Cerebellar nuclear complex (tissue), 1 donor: ENCODE data around the gene IRAK4.
"Not testable (repeated sequence)": the region's sequence is repeated elsewhere in the genome, so short reads cannot be mapped to it uniquely, and the experiment has no call there.

Source experiments
- DNase-seq, 2 experiments: peaks; one replicate each; lab custom pipeline; 2025; lab: John Stamatoyannopoulos, UW

Gene IRAK4

DNA sequence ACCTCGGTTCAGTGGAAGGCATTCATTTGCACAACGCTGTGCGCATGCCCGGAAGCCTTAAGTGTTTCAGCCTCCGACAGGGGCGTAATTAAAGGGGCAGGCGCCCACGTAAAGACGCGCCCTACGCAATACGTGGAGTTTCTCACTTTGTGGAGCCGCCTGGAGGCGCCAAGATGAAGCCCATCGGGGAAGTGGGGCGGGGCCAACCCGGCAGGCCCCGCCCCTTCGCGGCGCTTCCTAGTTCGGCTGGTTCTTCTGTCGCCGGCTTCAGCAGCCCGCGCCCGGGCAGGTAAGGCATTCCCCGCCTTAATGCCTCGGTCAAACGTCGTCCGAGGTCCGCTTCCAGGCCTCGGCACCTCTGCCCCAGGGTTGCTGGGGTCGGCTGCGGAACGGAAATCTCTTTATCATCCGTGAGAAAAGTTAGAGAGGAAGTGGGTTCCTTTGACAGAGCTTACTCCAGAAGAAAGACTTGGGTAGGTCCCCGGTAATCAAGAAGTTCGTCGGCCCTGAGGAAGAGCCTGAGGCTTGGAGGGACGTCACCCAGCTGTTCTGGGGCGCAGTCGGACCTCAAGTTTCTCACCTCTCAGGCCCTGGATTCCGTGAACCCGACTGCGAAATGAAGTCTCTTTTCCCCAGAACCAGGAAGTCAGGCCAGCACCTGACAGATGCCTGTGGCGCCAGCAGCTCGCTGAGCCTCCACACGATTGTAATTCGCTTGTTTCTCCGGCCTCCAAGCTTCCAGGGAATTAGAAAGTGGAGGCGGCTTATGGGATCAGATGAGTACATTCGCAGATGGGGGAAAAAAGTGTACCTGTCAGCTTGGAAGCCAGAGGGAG lies at the start of gene IRAK4, which contains the start of gene PUS7L:
Gene IRAK4 (plus strand): TSS at position 224 of the 836 bp plus-strand sequence. CDS start 9,161 bp downstream, outside the sequence.
Gene PUS7L (minus strand): TSS at position 63 of the 836 bp plus-strand sequence. CDS start 3,545 bp downstream, outside the sequence.
- peak; percentile 56 to 87 for DNase-seq

DNA sequence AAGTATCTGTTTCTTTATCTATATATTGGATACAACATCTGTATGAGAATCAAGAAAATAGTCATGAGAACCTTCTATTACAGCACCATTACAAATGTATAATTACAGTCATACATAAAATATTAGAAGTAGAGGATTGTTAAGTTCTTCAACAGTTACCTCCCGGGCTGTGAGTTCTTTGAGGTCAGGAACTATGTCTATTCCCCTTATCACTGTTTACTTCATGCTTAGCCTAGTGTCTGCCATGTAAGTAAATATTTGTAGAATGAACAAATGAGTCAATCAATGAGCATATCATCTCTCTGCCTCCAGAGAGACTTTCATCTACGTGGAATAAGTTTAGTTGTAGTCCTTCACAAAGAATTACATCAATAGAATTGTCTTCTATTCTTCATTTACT lies 47.4 kb upstream of the IRAK4 start:
- DNase-seq: no peak

DNA sequence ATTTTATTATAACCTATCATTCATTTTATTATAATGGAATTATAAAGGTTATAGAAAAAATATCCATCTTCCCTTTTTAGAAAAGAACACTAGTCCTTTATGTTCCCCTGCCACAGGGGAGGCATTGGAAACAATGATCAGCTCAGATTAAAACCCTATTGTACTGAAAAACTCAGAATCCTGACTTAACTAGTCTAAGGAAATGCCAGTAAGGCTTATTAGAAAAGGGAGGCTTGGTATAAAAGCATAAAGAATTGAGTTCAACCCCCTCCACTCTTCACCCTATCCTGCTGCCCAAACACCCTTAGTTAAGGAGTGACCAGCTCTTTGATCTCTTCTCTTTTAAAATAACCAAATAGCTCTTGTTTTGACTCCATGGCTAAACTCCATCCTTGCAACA lies 36.1 kb upstream of the IRAK4 start:
- no peak for DNase-seq

DNA sequence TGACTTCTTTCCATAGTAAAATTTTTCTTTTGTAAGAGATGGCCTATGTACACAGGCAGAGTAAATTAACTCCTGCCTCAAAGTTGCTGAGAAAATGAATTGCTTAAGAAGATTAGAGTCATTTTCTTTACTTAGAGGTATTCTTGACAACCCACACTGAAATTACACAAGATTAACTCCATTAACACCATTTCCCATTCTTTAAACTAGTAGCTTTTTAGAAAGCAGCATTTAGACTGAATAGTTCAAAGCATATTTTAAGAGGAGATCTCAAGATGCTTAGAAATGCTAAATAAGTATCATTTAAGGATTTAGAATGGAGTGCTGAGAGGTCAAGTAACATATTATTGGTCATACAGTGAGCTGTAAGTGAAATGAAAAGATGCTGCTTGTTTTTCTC lies 35.6 kb upstream of the IRAK4 start:
- no peak for DNase-seq

DNA sequence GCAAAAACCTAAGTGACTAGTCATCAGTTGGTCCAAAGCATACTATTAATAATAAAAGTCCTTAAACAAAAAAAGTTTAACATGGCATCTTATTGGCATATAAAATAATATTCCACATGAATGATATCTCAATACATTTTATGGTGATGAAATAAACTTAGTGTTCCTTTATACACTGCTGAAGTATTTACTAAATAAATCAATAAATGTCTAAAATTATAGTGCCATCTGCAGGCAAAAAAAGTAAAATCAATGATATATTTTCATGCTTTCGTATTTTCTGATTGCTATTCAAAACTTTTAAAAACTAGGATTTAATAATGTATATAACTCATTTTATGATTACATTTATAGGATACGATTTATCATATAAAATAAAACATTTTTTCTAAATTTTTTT lies 30.6 kb upstream of the IRAK4 start:
- DNase-seq: no peak

DNA sequence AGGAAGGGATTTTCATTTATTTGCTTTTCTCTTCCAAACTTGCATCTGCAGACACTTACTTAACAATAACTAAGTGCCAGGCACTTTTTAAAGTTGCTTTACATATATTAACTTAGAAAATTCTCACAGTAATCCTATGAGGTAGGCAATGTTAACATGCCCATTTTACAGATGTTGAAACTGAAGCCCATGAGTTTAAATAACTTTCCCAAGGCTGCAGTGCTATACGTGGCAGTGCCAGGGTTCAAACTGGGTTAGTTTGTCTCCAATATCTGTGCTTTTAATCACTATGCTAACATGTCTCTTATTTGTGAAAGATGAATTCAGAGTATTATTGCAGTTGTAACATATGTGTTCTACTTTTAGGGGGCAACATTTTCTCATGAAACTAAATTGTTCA lies 30.1 kb upstream of the IRAK4 start:
- DNase-seq: no peak

DNA sequence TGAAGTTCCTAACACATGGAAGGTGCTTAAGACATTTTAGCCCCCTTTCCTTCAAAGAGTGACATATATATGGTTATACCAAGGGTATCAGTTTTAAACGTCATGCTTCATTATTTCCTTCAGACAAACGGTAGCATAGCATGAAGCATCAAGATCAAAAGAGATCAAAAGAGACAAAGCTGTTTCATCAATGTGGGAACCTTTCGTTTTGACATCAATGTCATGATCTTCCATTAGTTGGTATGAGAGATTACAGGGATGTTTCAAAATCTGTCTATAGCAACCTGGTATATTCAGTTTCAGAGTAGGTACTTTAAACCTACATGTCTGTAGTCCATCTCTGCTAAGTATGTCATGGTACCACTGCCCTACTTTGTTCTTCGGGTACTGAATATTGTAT lies 28.5 kb upstream of the IRAK4 start:
- no peak for DNase-seq

DNA sequence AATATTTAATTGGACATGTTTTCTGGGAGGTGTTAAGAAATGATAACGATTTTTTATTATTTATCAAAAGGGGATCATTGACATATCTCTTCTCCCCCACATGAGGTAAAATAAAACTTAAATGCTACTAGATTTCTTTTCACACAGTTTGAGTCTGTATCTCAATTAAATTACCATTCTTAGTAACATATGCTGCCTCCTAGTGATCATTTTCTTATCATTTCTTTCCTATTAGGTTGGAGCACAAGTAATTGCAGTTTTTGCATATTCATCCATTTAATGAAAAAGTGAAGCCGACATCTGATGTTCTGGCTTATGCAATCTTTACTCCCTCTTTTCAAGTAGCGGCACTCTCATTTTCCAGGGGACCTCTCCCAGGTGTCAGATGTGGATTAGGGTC lies 25.1 kb upstream of the IRAK4 start:
- DNase-seq: no peak

DNA sequence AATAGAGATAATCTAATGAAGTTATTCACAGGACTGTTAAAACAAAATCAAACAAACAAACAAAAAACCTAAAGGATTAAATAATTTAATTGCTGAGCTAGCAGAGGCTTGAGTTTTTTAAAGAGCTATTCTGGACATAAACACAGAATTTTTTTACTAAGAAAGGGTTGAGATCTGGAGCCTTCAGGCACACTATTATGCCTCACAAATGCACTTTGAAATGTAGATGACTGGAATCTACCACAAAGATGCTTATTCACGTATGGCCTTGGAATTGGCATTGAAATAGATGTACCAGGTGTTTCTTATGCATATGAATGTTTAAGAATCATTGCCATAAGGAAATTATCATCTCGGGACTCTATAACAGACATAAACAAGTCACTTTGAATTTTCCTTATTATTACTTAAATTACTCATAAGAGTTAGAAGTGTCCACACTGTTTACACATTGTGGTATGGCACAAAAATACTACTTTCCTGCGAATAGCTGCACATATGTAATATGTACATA lies 21.8 kb upstream of the IRAK4 start:
- DNase-seq: no peak

DNA sequence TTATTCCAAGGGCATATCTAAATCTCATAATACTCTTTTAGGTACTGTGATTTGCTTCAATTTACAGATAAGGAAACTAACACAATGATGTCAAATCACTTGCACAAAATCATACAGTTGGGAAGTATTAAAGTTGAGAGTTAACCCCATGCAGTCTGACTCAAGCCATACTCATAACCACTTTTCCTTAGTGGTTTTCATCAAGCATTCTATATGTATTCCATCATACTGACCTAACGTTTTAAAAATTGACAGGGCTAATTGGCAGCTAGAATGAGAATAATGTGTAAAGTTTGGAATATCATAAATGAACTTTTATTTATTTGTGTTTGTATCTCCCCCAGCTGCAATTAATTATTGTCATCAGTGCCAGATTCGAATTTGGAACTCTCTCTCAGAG lies 21.1 kb upstream of the IRAK4 start:
- no peak for DNase-seq

DNA sequence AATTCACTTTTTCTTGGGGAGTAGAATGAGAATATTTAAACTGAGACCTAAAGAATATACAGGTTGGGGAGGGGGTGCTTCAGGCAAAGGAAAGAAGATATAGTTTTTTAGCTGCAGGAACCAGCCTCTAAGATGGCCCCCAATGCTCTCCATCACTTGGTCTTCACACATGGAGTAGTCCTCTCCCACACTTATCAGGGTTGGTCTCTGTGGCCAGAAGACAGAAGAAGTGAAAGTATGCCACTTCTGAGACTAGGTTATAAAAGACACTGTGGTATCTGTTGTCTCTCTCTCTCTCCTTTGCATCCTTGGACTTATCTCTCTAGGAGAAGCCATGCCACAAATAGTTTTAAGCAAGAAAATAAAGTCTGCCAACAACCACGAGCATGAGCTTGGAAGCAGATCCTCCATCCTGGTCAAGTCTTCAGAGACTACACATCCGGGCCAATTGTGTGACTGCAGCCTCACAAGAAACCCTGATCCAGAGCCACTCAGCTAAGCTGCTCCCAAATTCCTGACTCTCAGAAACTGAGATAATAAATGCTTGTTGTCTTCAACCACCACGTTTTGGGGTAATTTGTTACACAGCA lies 18.1 kb upstream of the IRAK4 start:
- no peak for DNase-seq

DNA sequence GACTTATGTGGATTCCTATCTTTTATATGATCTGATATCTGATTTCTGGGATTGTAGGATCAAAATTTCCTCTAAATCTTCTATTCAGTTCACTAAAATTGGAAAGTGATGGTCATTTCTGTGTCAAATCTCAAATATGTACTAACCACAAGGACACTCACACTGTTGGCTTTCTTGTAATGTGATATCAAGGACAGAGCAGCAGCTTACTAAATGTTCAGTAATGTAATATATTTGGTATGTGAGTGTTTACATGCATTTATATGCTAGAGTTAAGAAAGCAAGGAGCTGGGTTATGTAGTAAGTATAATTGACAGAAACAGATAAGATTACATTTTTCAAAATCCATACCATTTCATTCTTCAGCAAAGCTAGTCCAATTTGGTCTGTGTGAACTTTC lies 16.6 kb upstream of the IRAK4 start:
- no peak for DNase-seq

DNA sequence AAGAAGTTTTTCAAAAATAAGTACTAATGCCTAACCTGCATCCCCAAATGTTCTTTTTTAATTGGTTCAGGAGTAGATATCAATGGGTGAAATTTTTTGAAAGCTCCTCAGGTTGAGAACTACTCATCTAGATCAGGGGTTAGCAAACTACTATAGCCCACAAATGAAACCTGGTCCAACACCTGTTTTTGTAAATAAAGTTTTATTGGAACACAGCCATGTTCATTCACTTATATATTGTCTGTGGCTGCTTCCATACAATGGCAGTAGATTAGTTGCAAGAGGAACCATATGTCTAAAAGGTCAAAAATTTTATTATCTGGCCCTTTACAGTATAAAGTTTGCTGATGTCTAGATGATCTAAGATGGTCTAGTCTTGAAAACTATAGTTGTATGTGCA lies 13.9 kb upstream of the IRAK4 start:
- no peak for DNase-seq

DNA sequence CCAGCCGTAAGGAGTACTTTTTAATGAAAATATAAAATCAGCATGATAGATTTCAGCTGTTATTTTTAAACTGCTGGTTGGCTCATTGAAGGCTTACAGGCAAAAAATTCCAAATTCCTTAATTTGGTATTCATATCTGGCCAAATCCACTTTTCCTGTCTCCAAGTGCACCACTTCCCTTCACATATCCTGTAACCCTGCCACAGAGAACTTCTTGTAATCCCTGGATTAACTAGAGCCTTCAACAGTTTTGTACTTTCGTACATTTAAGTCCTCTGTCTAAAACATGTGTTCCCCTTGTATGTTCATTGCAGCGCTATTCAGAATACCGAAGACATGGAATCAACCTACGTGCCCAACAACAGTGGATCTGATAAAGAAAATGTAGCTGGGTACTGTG lies 9.7 kb upstream of the IRAK4 start:
- no peak for DNase-seq

DNA sequence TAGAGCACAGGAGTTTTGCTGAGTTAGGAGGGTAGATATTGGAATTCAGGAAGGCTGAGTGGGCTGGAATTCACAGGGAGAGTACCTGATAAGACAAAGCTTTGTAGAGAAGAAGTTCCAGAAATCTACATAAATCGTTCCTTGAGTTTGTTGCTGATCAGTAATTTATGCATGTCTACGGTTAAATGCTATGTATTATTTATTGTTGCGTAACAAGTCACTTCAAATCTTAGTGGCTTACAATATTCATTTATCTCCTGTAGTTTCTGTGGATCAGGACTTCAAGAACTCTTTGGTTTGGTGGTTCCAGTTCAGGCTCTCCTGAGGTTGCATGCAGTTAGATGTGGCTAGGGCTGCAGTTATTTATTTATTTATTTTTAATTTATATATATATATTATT lies 7.9 kb upstream of the IRAK4 start:
- no peak for DNase-seq

DNA sequence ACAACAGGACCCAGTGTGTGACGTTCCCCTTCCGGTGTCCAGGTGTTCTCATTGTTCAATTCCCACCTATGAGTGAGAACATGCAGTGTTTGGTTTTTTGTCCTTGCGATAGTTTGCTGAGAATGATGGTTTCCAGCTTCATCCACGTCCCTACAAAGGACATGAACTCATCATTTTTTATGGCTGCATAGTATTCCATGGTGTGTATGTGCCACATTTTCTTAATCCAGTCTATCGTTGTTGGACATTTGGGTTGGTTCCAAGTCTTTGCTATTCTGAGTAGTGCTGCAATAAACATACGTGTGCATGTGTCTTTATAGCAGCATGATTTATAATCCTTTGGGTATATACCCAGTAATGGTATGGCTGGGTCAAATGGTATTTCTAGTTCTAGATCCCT lies 7.4 kb upstream of the IRAK4 start:
- not testable (repeated sequence) for DNase-seq

DNA sequence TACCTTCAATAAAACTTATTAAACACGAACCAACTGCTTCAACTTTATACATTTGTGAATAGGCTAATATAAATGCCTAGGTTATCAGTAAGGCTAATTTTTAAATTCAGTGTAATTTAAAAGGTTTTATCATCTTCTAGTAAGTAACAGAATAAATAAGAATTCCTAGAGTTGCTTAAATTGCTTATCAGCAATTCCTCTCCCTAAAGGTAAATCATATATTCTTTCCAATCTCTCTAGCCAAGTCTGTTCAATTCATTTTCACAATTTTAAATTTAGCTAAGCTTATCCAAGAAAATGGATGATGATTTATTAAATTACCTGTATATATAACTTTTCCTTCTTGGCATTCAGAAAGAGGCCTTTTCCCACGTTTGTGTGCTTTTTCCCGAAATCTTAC lies 4.7 kb upstream of the IRAK4 start:
- DNase-seq: no peak

DNA sequence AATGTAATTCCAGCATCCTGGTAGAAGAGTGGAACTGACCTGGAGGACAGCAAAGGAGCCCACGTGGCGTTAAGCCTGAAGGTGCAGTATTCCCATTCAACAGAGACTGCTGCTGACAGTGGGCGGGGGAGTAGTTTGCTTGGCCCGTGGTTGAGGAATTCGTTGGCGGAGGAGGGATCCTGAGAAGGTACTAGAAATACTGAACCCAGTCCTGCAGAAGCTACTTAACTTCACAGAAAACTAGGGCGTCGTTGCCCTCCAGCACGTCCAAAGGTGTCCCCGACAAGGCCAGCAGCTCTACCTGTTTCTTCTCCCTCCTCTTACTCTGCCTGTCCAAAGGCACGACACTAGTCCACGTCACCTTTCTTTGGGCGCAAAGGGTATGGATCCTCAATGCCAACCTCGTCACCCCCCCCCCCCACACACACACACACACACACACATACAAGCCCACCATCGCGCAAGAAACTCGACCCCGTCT lies 464 bp upstream of the IRAK4 start:
- DNase-seq: no peak

DNA sequence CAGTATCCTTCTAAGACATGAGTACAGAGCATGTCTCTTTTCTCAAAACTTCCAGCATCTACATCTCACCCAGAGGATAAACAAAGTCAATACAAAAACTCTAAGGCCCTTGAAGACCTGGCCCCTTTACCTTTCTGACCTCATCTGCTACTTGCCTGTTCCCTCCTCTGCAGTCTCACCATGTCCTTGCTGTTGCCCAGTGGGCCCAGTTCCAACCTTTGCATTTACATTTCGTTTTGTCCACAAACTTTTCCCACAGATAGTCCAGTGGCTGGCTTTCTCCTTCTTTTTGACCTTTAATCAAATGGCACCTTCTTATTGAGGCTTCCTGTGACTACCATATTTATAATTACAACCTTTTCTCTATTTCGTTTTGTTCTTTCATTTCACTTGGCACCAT lies 1.6 kb downstream of the IRAK4 start:
- no peak for DNase-seq

DNA sequence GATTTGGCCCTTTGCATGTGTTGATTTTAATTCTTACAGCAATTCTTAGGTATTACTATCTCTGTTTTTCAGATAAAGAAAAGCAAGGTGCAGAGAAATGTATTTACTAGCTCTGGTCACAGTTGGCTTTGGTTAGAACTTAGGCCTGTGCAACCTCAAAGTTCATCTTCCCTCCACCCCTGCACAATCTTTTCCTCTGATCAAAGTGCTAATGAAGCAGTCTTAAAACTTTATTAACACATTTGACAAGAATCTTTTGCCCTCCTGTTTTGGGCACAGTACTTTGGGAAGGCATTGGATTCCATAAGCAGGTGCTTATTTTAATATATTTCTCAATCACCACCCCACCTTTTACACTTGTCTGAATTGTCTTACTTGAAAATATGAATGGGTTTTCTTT lies 2.7 kb downstream of the IRAK4 start:
- no peak for DNase-seq

DNA sequence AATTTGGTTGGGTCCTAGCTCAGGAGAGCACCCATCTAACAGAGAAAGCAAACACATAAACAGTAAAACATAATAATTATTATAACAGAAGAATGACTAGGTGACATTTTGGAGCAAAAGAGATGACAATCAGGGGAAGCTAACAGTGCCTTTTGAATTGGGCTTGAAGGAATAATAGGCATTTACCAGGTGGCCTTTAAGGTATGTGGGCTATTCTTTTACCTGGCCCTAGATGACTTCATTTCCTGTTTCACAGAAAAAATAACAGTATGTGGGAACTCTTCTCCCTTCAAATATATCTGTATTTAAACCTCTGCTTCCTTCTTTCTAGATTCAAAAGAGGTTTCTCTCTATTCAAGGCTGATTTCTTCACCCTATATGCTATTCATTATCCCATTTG lies 3.8 kb downstream of the IRAK4 start:
- DNase-seq: no peak

DNA sequence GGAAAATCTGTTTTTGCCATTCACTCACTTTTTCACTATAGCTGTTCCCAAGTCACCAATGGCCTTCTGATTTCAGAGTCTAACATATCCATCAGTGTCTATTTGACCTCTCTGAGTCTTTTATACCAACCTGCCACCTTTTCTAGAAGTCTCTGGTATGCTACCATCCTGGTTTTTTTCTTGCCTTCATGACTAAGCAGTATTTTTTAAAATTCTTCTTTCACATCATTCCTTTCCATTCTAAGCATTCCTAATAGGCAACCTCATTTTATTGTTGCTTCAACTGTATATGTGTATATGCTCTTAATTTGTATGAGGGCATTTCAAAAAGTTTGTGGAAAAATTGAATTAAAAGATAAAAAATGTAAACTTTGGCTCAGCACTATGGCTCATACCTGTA lies 5.0 kb downstream of the IRAK4 start:
- DNase-seq: no peak

DNA sequence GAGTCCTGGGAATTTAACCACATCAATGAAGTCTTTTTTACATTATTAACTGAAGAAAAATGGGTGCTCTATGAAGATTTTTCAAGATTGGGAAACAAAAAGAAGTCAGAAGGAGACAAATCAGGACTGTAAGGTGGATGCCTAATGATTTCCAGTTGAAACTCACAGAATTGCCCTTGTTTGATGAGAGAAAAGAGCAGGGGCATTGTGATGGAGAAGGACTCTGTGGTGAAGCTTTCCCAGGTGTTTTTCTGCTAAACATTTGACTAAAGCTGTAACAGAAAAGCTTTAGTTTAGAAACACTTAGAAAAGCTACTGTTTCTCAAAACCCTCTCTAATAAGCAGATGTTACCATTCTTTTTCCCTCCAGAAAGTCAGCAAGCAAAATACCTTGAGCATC lies 5.8 kb downstream of the IRAK4 start:
- no peak for DNase-seq
